ENCODE results near the gene APBB1IP. TPM values are rescaled to one million over a fixed set of nuclear protein-coding genes. Genes with fewer than 3 reads are reported as not detected.

The APBB1IP gene
- polyA plus RNA-seq, 2 of the 4 experiments (the other 2 are of a cell fraction): 0.96 to 9.2 TPM

DNA sequence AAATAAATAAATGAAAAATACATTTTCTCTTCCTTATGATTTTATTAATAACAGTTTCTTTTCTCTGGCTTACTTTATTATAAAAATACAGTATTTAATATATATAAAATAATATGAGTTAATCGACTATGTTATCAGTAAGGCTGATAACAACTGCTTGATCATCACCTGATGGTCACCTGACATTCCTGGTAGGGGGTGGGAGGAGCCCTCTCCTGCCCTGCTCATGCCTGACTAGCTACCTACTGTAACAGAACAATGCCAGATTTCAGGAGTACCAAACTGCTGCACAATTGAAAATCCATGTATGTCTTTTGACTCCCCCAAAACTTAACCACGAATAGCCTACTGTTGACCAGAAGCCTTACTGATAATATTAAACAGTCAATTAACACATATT, 1.3 kb upstream of the APBB1IP start:
- ChIA-PET POLR2A (no interaction called here), CTCF (no interaction called here)
- DNase-seq (ENCODE audit: low read depth in 1 of 2, low spot score in 1 of 2): no peak
- WGBS (ENCODE audit: missing lambda C conversion rate): 15% methylated on average over 2 of the region's 2 CpGs
- no peak for FAIRE-seq
- TF ChIP-seq, protein P1, sequence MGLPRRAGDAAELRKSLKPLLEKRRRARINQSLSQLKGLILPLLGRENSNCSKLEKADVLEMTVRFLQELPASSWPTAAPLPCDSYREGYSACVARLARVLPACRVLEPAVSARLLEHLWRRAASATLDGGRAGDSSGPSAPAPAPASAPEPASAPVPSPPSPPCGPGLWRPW (IDR thresholded peaks at IDR 0.05): no peak
- TF ChIP-seq RFX5 (IDR thresholded peaks at IDR 0.05) (no peak), HOXA7 (CRISPR knock-in tag; IDR thresholded peaks at IDR 0.05) (no peak), HOXB5 (CRISPR knock-in tag; IDR thresholded peaks at IDR 0.05) (no peak), POLR2A (IDR thresholded peaks at IDR 0.05; ENCODE audit: low read length) (no peak), MAZ (IDR thresholded peaks at IDR 0.05; ENCODE audit: borderline replicate concordance, low read depth, low read length) (no peak), RAD21 (conservative IDR thresholded peaks at IDR 0.05 in 1 of 2, IDR thresholded peaks at IDR 0.05 in 1 of 2) (no peak), GATA3 (IDR thresholded peaks at IDR 0.05; ENCODE audit: borderline replicate concordance) (no peak), POLR2AphosphoS2 (conservative IDR thresholded peaks at IDR 0.05; ENCODE audit: low read length) (no peak), NFE2L2 (conservative IDR thresholded peaks at IDR 0.05; ENCODE audit: low read length) (no peak), HEYL (CRISPR knock-in tag; IDR thresholded peaks at IDR 0.05) (no peak), ZNF302 (CRISPR knock-in tag; IDR thresholded peaks at IDR 0.05) (no peak)
- Histone ChIP-seq H3K9me3 (no peaks in the 10 kb centered on the region), H3K27ac (no peak overlapping the region), H3K4me3 (no peak overlapping the region), H3K4me2 (no peak overlapping the region), H3K4me1 (peaks cover 5% of the 10 kb centered on the region; the same call in 1 of the 3 replicates)
- ATAC-seq: no peak

DNA sequence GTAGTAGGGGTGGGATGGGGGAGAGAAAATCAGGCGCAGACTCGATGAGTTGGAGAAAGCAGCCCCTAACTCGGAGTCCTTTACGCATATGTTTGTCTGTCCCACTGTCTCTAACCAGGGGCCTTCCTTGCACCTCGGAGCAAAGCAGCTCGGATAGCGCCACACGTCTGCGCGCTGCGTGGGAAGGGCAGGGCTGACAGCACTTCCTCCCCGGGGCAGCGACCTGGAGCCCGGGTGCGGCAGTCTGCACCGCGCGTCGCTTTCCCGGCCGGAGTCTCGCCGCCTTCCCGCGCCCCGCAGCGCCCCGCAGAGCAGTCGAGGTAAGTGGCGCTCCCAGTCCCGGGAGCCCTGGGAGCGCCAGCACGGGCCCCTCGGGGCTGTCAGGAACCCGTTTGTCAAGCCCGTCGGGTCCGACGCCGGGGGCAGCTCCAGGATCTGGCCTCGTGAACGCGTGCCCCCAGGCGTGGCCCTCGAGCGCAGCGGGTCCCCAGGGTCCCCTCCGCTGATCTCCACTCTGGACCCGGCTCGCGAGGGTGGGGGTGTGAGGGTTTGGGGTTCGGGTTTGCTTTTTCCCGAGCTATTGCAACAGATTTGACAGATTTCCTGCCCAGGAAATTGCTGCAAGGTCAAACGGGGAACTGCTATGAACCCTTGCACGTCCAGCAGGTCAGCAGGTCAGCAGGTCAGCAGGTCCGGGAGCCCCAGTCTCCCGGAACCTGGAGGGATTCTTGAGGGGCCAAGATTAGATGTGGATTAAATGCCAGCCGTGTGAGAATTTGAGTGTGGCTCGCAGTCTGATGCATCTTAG, 597 bp downstream of the APBB1IP start:
- Histone ChIP-seq H3K9me3 (no peaks in the 10 kb centered on the region), H3K4me1 (peaks cover 5% of the 10 kb centered on the region; the same call in 1 of the 3 replicates), H3K4me3 (peak overlapping the region; percentile 38), H3K27ac (peak overlapping the region; percentile 56 to 85), H3K4me2 (peak overlapping the region; percentile 55)
- DNase-seq (ENCODE audit: low read depth in 1 of 2, low spot score in 1 of 2): no peak
- ChIA-PET CTCF (interaction anchor here (0.7 kb wide), 1 partner anchor 103 kb away, joined by 3 read pairs; no protein-coding TSS in a partner anchor), POLR2A (no interaction called here)
- WGBS (ENCODE audit: missing lambda C conversion rate): 66% methylated on average over 17 of the region's 59 CpGs
- ATAC-seq: peak; percentile 64 to 67; a peak in 5 of 6 replicates
- TF ChIP-seq JUN (IDR thresholded peaks at IDR 0.05): no peak
- FAIRE-seq: no peak

DNA sequence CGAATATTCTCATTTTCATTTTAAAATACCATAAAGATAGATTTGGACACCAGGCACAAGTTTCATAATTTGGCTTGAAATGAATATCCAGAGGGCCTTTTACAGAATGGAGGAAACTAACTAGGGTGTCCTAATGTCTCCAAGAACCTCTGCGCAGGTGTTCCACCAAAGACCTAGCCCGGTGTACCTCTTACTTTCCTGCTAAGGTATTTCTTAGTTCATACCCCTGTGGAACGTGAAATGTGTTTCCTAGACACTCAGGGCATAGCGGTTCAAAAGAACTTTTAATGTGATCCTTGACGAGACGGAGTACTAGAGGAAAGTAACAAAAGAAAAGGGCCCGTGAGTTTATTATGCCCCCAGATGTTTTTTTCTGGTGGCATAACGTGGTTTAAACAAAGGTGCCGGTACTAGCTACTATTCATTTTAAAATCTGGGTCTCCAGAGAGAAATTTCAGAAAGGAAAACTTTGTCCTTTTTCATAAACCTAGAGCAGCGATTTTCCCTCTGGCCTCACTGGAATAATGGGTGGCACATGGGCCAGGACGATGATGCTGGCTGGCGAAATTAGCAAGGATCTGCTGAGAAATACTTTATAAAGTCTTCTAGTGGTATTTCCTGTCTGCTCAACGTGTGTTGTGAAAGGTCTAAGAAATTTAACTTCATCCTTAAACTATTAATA, 1.4 kb downstream of the APBB1IP start:
- H3K4me1 ChIP-seq: peaks cover 5% of the 10 kb centered on the region; the same call in 1 of the 3 replicates
- POLR2A ChIA-PET: no interaction called here
- no peak for ATAC-seq
- H3K9me3 ChIP-seq: no peaks in the 10 kb centered on the region
- peak overlapping the region; percentile 38; the same call in 1 of the 3 replicates for H3K4me3 ChIP-seq
- 71% methylated on average over 14 of the region's 14 CpGs for WGBS (ENCODE audit: missing lambda C conversion rate)
- TF ChIP-seq EHMT2 (IDR thresholded peaks at IDR 0.05; ENCODE audit: low read depth) (no peak), MAZ (IDR thresholded peaks at IDR 0.05; ENCODE audit: borderline replicate concordance, low read depth, low read length) (no peak), ESRRA (IDR thresholded peaks at IDR 0.05; ENCODE audit: borderline replicate concordance, low read length) (no peak)
- DNase-seq (ENCODE audit: low read depth in 1 of 2, low spot score in 1 of 2): no peak
- peak overlapping the region; percentile 55 for H3K4me2 ChIP-seq
- no peak for FAIRE-seq
- peak overlapping the region; percentile 56 to 85; a peak in 4 of 6 replicates for H3K27ac ChIP-seq
- CTCF ChIA-PET: interaction anchor here (0.7 kb wide), 1 partner anchor 104 kb away, joined by 3 read pairs; no protein-coding TSS in a partner anchor

DNA sequence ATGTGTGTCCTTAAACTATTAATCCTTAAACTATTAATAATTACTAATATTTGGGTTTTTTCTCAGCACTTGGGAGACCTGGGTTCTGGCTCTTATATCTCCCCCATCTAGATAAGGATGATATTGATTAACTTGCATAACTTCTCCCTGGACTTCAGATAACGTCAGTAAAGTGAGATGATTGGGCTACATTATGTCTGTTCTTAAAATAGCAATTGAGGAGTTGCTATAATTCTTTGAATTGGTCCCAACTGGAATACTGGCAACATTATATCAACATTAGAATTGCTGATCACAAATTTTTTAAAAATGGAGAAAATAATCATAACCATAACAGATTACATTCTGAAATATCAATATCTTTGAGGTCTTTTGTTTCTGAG, 1.9 kb downstream of the APBB1IP start:
- POLR2A ChIA-PET: no interaction called here
- H3K27ac ChIP-seq: peak overlapping the region in 1 of 2 experiments; percentile 85; a peak in 1 of 6 replicates
- no peaks in the 10 kb centered on the region for H3K9me3 ChIP-seq
- FAIRE-seq (no peak), ATAC-seq (no peak), DNase-seq (ENCODE audit: low read depth in 1 of 2, low spot score in 1 of 2) (no peak)
- CTCF ChIA-PET: no interaction called here
- H3K4me2 ChIP-seq: 0 out of 3 replicates have a peak overlapping the region, but pooled peaks have one; percentile 55
- H3K4me1 ChIP-seq: peaks cover 5% of the 10 kb centered on the region; the same call in 1 of the 3 replicates
- no peak overlapping the region for H3K4me3 ChIP-seq
- no peak for TF ChIP-seq HOXB13 (CRISPR knock-in tag; IDR thresholded peaks at IDR 0.05; ENCODE audit: low read depth)
- TF ChIP-seq KDM1A (IDR thresholded peaks at IDR 0.05; ENCODE audit: low read depth): no peak
- TF ChIP-seq, protein P2, sequence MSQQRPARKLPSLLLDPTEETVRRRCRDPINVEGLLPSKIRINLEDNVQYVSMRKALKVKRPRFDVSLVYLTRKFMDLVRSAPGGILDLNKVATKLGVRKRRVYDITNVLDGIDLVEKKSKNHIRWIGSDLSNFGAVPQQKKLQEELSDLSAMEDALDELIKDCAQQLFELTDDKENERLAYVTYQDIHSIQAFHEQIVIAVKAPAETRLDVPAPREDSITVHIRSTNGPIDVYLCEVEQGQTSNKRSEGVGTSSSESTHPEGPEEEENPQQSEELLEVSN (IDR thresholded peaks at IDR 0.05; ENCODE audit: borderline replicate concordance, low read depth): no peak
- TF ChIP-seq ESRRA (IDR thresholded peaks at IDR 0.05; ENCODE audit: borderline replicate concordance, low read length): no peak
- no peak for TF ChIP-seq TFCP2L1 (CRISPR knock-in tag; IDR thresholded peaks at IDR 0.05)
- TF ChIP-seq RNF2 (IDR thresholded peaks at IDR 0.05; ENCODE audit: borderline replicate concordance, low read depth): no peak
- WGBS (ENCODE audit: missing lambda C conversion rate): 78% methylated on average over 1 of the region's 1 CpG

Measured in A549 (cell line).